PC-9 (cell line): ENCODE measurements around the gene UBL4B.

ENCODE experiments used
- CTCF ChIP-seq: fragments of 200-600 bp; sonication (generic); conservative IDR thresholded peaks from 2 replicates; pipeline ENCODE4 v1.6.1; 2017; ENCODE audit warnings: mixed run types, antibody characterized with exemption, mild to moderate bottlenecking, moderate library complexity
- EZH2 ChIP-seq: fragments of 200-600 bp; sonication (generic); IDR thresholded peaks from 2 replicates; pipeline ENCODE4 v1.8.0; 2017; ENCODE audit warnings: antibody characterized with exemption, low read depth

GRCh38 chr1:110065841-110066240 is 46.4 kb upstream of the UBL4B start:
- TF ChIP-seq CTCF = no peak
- no peak for TF ChIP-seq EZH2
